Gastroesophageal sphincter (tissue), 4 donors: Measurements from ENCODE around the gene HDC. TPM values are rescaled to one million over a fixed set of nuclear protein-coding genes. Genes with fewer than 3 reads are reported as not detected.

Experiments used
- ATAC-seq: fragments of 150-250 bp; one replicate; pipeline ENCODE4 v1.9.1; 2016; ENCODE audit warnings: mild to moderate bottlenecking, moderate library complexity
- H3K27ac ChIP-seq, 4 donors: fragments of 200-600 bp; sonication (generic) in 3 of 4; 1 replicate in 3 of 4; 2 replicates in 1 of 4; pipeline ENCODE4 v1.5.1; 2016 to 2019
- H3K27me3 ChIP-seq: fragments of 200-600 bp; sonication (generic); one replicate; pipeline ENCODE4 v1.5.1; 2019
- H3K36me3 ChIP-seq, 2 donors: fragments of 200-600 bp; sonication (generic); one replicate each; pipeline ENCODE4 v1.5.1; 2019; ENCODE audit warnings: control low read depth in 1 of 2
- H3K4me1 ChIP-seq, 3 donors: fragments of 200-600 bp; sonication (generic); 1 replicate in 2 of 3; 2 replicates in 1 of 3; pipeline ENCODE4 v1.5.1; 2016 to 2019; ENCODE audit warnings: control low read depth in 2 of 3
- H3K4me3 ChIP-seq, 2 donors: fragments of 200-600 bp; sonication (generic); one replicate each; pipeline ENCODE4 v1.5.1; 2019; ENCODE audit warnings: mild to moderate bottlenecking in 1 of 2, moderate library complexity in 1 of 2
- H3K9me3 ChIP-seq, 3 donors: fragments of 200-600 bp; sonication (generic); one replicate each; pipeline ENCODE4 v1.5.1; 2017 to 2019; ENCODE audit warnings: control low read depth in 2 of 3
- CTCF ChIP-seq, 4 experiments: fragments of 200-600 bp in 2 of 4; fragments of 450-650 bp in 2 of 4; sonication (generic) in 1 of 4; IDR thresholded peaks; one replicate each; pipeline ENCODE4 v1.5.1; 2017 to 2019; ENCODE audit warnings: antibody characterized with exemption in 4 of 4, mild to moderate bottlenecking in 2 of 4, moderate library complexity in 2 of 4
- EP300 ChIP-seq: sonication (generic); formaldehyde crosslinking; IDR thresholded peaks from one replicate; pipeline ENCODE4 v1.6.1; 2017; ENCODE audit warnings: antibody characterized with exemption, mild to moderate bottlenecking
- POLR2A ChIP-seq, 2 donors: fragments of 450-650 bp; IDR thresholded peaks; one replicate each; pipeline ENCODE4 v1.6.1; 2017; ENCODE audit warnings: antibody characterized with exemption in 2 of 2, mild to moderate bottlenecking in 2 of 2, moderate library complexity in 1 of 2
- POLR2AphosphoS5 ChIP-seq: sonication (generic); formaldehyde crosslinking; IDR thresholded peaks from one replicate; pipeline ENCODE4 v1.6.1; 2017; ENCODE audit warnings: antibody characterized with exemption
- WGBS, 2 donors: methylation state at CpG; one replicate each; pipeline ENCODE4 v1.1.5; 2018; ENCODE audit warnings: low coverage in 1 of 2; 5-methylcytosine and 5-hydroxymethylcytosine counted together
- total RNA-seq, 4 donors: library from RNA; depleted of rRNA; stranded (reverse); fragments of >200 nt; gene quantifications; one replicate each; pipeline ENCODE4 v1.1.0, GENCODE V29; 2016

Gene HDC
- total RNA-seq, 4 donors from 2014 or later: 3.1 to 4.2 (median 4.0) TPM; not detected in 1

GRCh38 chr15:50247819-50248655, 17.5 kb downstream of the HDC start:
- TF ChIP-seq CTCF (IDR thresholded peaks at IDR 0.05) (no peak), POLR2A (IDR thresholded peaks at IDR 0.05) (no peak), EP300 (no peak), POLR2AphosphoS5 (no peak)
- H3K9me3 ChIP-seq: no peaks in the 10 kb centered on the region
- no peak overlapping the region for H3K4me3 ChIP-seq
- no peak overlapping the region for H3K27ac ChIP-seq
- no peaks in the 10 kb centered on the region for H3K4me1 ChIP-seq
- peaks cover 12% of the 10 kb centered on the region for H3K27me3 ChIP-seq
- 67 to 92% methylated on average over 2 to 3 of the region's 14 CpGs for WGBS, 2 donors
- H3K36me3 ChIP-seq: no peaks in the 10 kb centered on the region
- ATAC-seq: no peak

- H3K27ac ChIP-seq: no peak overlapping the region
- ATAC-seq: no peak
- H3K27me3 ChIP-seq: peaks cover under 1% of the 10 kb centered on the region
- WGBS, 2 donors: 68 to 79% methylated on average over 2 of the region's 2 CpGs
- H3K9me3 ChIP-seq: no peaks in the 10 kb centered on the region
- no peaks in the 10 kb centered on the region for H3K4me1 ChIP-seq
- no peak overlapping the region for H3K4me3 ChIP-seq
- no peaks in the 10 kb centered on the region for H3K36me3 ChIP-seq
- TF ChIP-seq POLR2AphosphoS5: no peak
- TF ChIP-seq EP300: no peak
Observed at GRCh38 chr15:50246631-50247030, 18.9 kb downstream of the HDC start.

GRCh38 chr15:50244959-50245624, 20.4 kb downstream of the HDC start:
- Histone ChIP-seq H3K27ac (no peak overlapping the region), H3K36me3 (no peaks in the 10 kb centered on the region), H3K4me1 (no peaks in the 10 kb centered on the region), H3K27me3 (no peaks in the 10 kb centered on the region), H3K4me3 (no peak overlapping the region), H3K9me3 (no peaks in the 10 kb centered on the region)
- TF ChIP-seq CTCF (IDR thresholded peaks at IDR 0.05) (no peak), POLR2AphosphoS5 (no peak), EP300 (no peak), POLR2A (IDR thresholded peaks at IDR 0.05) (no peak)
- no peak for ATAC-seq
- WGBS, 2 donors: 83 to 87% methylated on average over 1 to 2 of the region's 2 CpGs

- Histone ChIP-seq H3K27me3 (no peaks in the 10 kb centered on the region), H3K4me1 (no peaks in the 10 kb centered on the region), H3K9me3 (no peaks in the 10 kb centered on the region), H3K4me3 (no peak overlapping the region), H3K27ac (no peak overlapping the region), H3K36me3 (no peaks in the 10 kb centered on the region)
- no peak for ATAC-seq
- 86 to 100% methylated on average over 1 of the region's 1 CpG for WGBS, 2 donors
- no peak for TF ChIP-seq CTCF (IDR thresholded peaks at IDR 0.05)
- TF ChIP-seq POLR2A (IDR thresholded peaks at IDR 0.05): no peak
- no peak for TF ChIP-seq EP300
Observed at GRCh38 chr15:50244153-50244552, 21.4 kb downstream of the HDC start.

GRCh38 chr15:50241684-50242450, 23.7 kb downstream of the HDC start:
- Histone ChIP-seq H3K27me3 (no peaks in the 10 kb centered on the region), H3K36me3 (no peaks in the 10 kb centered on the region), H3K27ac (no peak overlapping the region), H3K4me3 (no peak overlapping the region), H3K9me3 (no peaks in the 10 kb centered on the region), H3K4me1 (no peaks in the 10 kb centered on the region)
- no peak for TF ChIP-seq CTCF (IDR thresholded peaks at IDR 0.05)
- TF ChIP-seq POLR2AphosphoS5: no peak
- no peak for TF ChIP-seq POLR2A (IDR thresholded peaks at IDR 0.05)
- TF ChIP-seq EP300: no peak
- ATAC-seq: no peak
- 66 to 83% methylated on average over 2 to 5 of the region's 5 CpGs for WGBS, 2 donors
